ENCODE measurements around the gene MGAT5. TPM values are rescaled to one million over a fixed set of nuclear protein-coding genes. Genes with fewer than 3 reads are reported as not detected.

Gene MGAT5
- total RNA-seq, 4 donors from 2014 or later, result 47.4 to 56.4 (median 50.3) TPM

- Histone ChIP-seq H3K4me3 (no peak overlapping the region), H3K9me3 (no peaks in the 10 kb centered on the region), H3K27ac (replicated peaks in 1 of 4) (no peak overlapping the region), H3K27me3 (no peaks in the 10 kb centered on the region), H3K36me3 (no peaks in the 10 kb centered on the region), H3K4me1 (peaks cover 31 to 39% (median 36%) of the 10 kb centered on the region in 4 donors)
- intact Hi-C loops (cut with DNase I), result loop anchor here (5.0 kb wide), 1 partner anchor 92 kb away; no protein-coding TSS in a partner anchor
- TF ChIP-seq EP300 (IDR thresholded peaks at IDR 0.05), result no peak
- no peak for TF ChIP-seq CTCF (IDR thresholded peaks at IDR 0.05)
- TF ChIP-seq POLR2AphosphoS5 (IDR thresholded peaks at IDR 0.05), result no peak
- TF ChIP-seq POLR2A (IDR thresholded peaks at IDR 0.05; ENCODE audit: low read depth), result no peak
- 75% methylated on average over 2 of the region's 2 CpGs for WGBS
- no peak for DNase-seq (ENCODE audit: extremely low spot score)
These were observed 45.0 kb upstream of the MGAT5 start for GRCh38 chr2:134208825-134209224.

GRCh38 chr2:134212746-134213145 is 41.1 kb upstream of the MGAT5 start:
- H3K4me1 ChIP-seq, result peaks cover 2 to 21% (median 10%) of the 10 kb centered on the region in 4 donors
- H3K36me3 ChIP-seq, result no peaks in the 10 kb centered on the region
- intact Hi-C loops (cut with DNase I), result no loop called here
- H3K27me3 ChIP-seq, result no peaks in the 10 kb centered on the region
- no peak overlapping the region for H3K27ac ChIP-seq (replicated peaks in 1 of 4)
- H3K4me3 ChIP-seq, result no peak overlapping the region
- TF ChIP-seq POLR2A (IDR thresholded peaks at IDR 0.05; ENCODE audit: low read depth), result no peak
- TF ChIP-seq POLR2AphosphoS5 (IDR thresholded peaks at IDR 0.05), result no peak
- no peak for TF ChIP-seq CTCF (IDR thresholded peaks at IDR 0.05)
- no peak for TF ChIP-seq EP300 (IDR thresholded peaks at IDR 0.05)
- H3K9me3 ChIP-seq, result no peaks in the 10 kb centered on the region
- DNase-seq (ENCODE audit: extremely low spot score), result no peak
- 96% methylated on average over 3 of the region's 3 CpGs for WGBS

GRCh38 chr2:134216152-134216829 is 37.6 kb upstream of the MGAT5 start:
- Histone ChIP-seq H3K9me3 (no peaks in the 10 kb centered on the region), H3K4me1 (peaks cover 22 to 41% (median 27%) of the 10 kb centered on the region in 4 donors), H3K4me3 (no peak overlapping the region), H3K27me3 (no peaks in the 10 kb centered on the region), H3K36me3 (no peaks in the 10 kb centered on the region), H3K27ac (replicated peaks in 1 of 4) (no peak overlapping the region)
- DNase-seq (ENCODE audit: extremely low spot score), result no peak
- 96% methylated on average over 8 of the region's 8 CpGs for WGBS
- intact Hi-C loops (cut with DNase I), result no loop called here
- TF ChIP-seq CTCF (IDR thresholded peaks at IDR 0.05) (no peak), POLR2A (IDR thresholded peaks at IDR 0.05; ENCODE audit: low read depth) (no peak), EP300 (IDR thresholded peaks at IDR 0.05) (no peak), POLR2AphosphoS5 (IDR thresholded peaks at IDR 0.05) (no peak)

GRCh38 chr2:134217351-134217750 is 36.5 kb upstream of the MGAT5 start:
- TF ChIP-seq CTCF (IDR thresholded peaks at IDR 0.05), result no peak
- no peak for TF ChIP-seq POLR2A (IDR thresholded peaks at IDR 0.05; ENCODE audit: low read depth)
- no peak for TF ChIP-seq EP300 (IDR thresholded peaks at IDR 0.05)
- TF ChIP-seq POLR2AphosphoS5 (IDR thresholded peaks at IDR 0.05), result no peak
- Histone ChIP-seq H3K4me1 (peaks cover 22 to 44% (median 27%) of the 10 kb centered on the region in 4 donors), H3K9me3 (no peaks in the 10 kb centered on the region), H3K36me3 (no peaks in the 10 kb centered on the region), H3K27me3 (no peaks in the 10 kb centered on the region), H3K27ac (replicated peaks in 1 of 4) (no peak overlapping the region), H3K4me3 (no peak overlapping the region)
- DNase-seq (ENCODE audit: extremely low spot score), result no peak
- intact Hi-C loops (cut with DNase I), result no loop called here
- WGBS, result 84% methylated on average over 2 of the region's 2 CpGs
